A673 (cell line): ENCODE data around the gene CACNA2D1.

Source experiments
- CTCF ChIP-seq: fragments of 300-800, 200-600 bp; sonication (generic); conservative IDR thresholded peaks from 2 replicates; pipeline ENCODE4 v1.5.1; 2017; ENCODE audit warnings: low read depth, mild to moderate bottlenecking, antibody characterized with exemption, low read length, moderate library complexity, mixed read lengths
- EZH2 ChIP-seq: fragments of 200-600 bp; sonication (generic); IDR thresholded peaks from 2 replicates; pipeline ENCODE4 v1.6.1; 2017; ENCODE audit warnings: borderline replicate concordance, low read depth, mild to moderate bottlenecking, mixed read lengths, antibody characterized with exemption, low read length; ENCODE audit not compliant: poor library complexity, severe bottlenecking

GRCh38 chr7:82362129-82362706 lies 81.4 kb downstream of the CACNA2D1 start:
- TF ChIP-seq CTCF = no peak
- no peak for TF ChIP-seq EZH2
